HL-60 (cell line): ENCODE results near the gene VPS37D.
"Not testable (repeated sequence)": the region's sequence is repeated elsewhere in the genome, so short reads cannot be mapped to it uniquely, and the experiment has no call there.

Source experiments
- CTCF ChIP-seq: IDR thresholded peaks from one replicate; pipeline ENCODE4 v1.5.1; 2011; ENCODE audit warnings: low read length, control low read depth, inconsistent platforms; ENCODE audit not compliant: insufficient read depth
- REST ChIP-seq: IDR thresholded peaks from 2 replicates; pipeline ENCODE4 v1.6.1; 2012; ENCODE audit warnings: low read depth; ENCODE audit not compliant: insufficient replicate concordance
- SPI1 ChIP-seq: IDR thresholded peaks from 2 replicates; pipeline ENCODE4 v1.6.1; 2012; ENCODE audit warnings: low read depth, mild to moderate bottlenecking, borderline replicate concordance

- not testable (repeated sequence) for TF ChIP-seq CTCF, REST, SPI1
These were observed 52.8 kb downstream of the VPS37D start for GRCh38 chr7:73720443-73720842.
